ENCODE measurements around the gene ZMYND10.

The ZMYND10 gene

DNA sequence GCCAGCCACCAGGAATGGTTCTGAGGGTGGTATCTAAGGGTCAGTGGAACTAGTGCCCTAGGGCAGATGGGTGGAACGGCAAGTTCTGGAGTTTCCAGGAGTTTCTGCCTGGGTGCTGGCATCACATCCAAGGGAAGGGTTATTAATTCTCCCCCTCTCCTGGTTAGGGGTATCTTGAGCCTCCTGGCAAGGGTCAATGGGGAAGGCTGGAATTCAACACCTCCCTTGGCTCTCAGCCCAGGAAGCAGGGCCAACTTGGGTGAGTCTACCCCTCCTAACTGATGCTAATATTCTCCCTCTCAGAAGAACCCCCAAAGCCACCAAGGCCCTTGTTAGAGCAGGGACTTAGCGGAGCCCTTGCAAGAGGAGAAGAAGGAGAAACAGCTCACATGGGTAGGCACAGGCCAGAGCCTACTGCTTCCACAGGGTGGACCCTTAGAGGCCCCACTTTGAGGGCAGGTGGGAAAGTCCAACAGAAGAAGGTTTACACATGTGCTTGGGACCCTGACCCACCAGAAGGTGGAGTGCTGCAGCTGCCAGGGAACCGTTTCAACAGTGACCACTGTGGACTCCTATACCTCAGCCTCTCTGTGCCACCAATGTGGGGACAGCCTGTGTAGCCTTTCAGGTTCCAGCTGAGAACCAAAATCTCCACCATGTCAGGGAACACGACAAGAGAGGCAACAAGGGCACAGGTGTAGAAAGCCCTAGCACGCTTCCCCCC is 10.5 kb upstream of the ZMYND10 start:
- Histone ChIP-seq H3K4me1 (ENCODE audit: control insufficient read depth, insufficient read depth, low read length, poor library complexity, severe bottlenecking) (peaks cover 21% of the 10 kb centered on the region), H3K9me3 (ENCODE audit: control insufficient read depth, low read length) (no peaks in the 10 kb centered on the region), H3K27ac (ENCODE audit: low read depth, low read length, severe bottlenecking) (no peak overlapping the region), H3K36me3 (ENCODE audit: control insufficient read depth, insufficient read depth, low read length) (peaks cover 51% of the 10 kb centered on the region), H3K4me3 (ENCODE audit: extremely low read depth, insufficient read depth, low read length, poor library complexity, severe bottlenecking) (peak overlapping the region; percentile 3)
- 82 to 100% methylated on average over 3 to 4 of the region's 5 CpGs for WGBS, 2 experiments (ENCODE audit: insufficient coverage in 2 of 2)

DNA sequence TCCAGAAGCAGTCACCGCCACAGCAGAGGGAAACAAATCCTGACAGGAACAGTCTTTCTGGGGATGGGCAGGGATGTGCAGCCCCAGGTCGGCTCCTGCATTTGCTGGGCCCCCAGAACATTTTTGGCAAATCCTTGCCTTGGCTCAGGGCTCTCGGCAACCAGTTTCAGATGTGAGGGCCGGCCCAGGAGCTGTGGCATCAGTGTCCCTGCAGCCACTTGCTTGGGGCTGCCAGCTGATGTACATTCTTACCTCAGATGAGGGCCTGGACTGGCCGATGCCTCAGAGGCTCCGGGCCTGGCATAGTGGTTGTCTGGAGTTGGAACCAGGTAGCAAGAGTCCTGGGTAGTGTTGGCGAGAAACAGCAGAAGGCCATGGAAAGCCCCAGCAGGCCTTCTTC is 9.3 kb upstream of the ZMYND10 start:
- peaks cover 51% of the 10 kb centered on the region for H3K36me3 ChIP-seq (ENCODE audit: control insufficient read depth, insufficient read depth, low read length)
- H3K4me3 ChIP-seq (ENCODE audit: extremely low read depth, insufficient read depth, low read length, poor library complexity, severe bottlenecking): no peak overlapping the region
- peaks cover 21% of the 10 kb centered on the region for H3K4me1 ChIP-seq (ENCODE audit: control insufficient read depth, insufficient read depth, low read length, poor library complexity, severe bottlenecking)
- H3K9me3 ChIP-seq (ENCODE audit: control insufficient read depth, low read length): no peaks in the 10 kb centered on the region
- WGBS, 2 experiments (ENCODE audit: insufficient coverage in 2 of 2): 95 to 98% methylated on average over 6 to 7 of the region's 7 CpGs
- H3K27ac ChIP-seq (ENCODE audit: low read depth, low read length, severe bottlenecking): no peak overlapping the region

DNA sequence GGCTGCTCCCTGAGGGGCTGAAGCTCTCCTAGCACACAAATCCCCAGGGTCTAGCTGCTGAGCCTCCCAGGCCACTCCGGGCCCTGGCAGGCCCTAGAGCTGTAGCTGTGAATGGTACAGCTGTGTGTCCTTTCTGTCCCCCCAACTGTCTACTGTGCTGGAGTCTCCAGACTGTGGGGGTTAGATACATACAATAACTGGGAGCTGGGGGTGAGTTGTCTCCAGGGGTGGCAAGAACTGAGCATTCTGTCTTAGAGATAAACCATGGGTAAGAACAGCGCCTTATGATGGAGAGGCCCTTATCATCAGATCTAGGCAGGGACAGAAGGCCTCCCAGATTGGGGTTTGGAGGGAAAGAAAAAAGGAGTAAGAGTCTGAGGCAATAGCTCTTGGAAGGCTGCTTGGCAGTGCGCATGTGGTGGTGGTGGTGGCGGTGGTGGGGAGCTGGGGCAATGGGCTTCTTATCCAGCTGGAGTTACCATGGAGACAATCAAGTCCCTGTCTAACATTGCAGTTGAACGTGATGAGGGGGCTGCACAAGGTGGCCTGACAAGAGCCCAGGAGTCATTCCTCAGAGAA is 8.7 kb upstream of the ZMYND10 start:
- Histone ChIP-seq H3K4me1 (ENCODE audit: control insufficient read depth, insufficient read depth, low read length, poor library complexity, severe bottlenecking) (peaks cover 21% of the 10 kb centered on the region), H3K27ac (ENCODE audit: low read depth, low read length, severe bottlenecking) (no peak overlapping the region), H3K36me3 (ENCODE audit: control insufficient read depth, insufficient read depth, low read length) (peaks cover 51% of the 10 kb centered on the region), H3K9me3 (ENCODE audit: control insufficient read depth, low read length) (no peaks in the 10 kb centered on the region), H3K4me3 (ENCODE audit: extremely low read depth, insufficient read depth, low read length, poor library complexity, severe bottlenecking) (no peak overlapping the region)
- WGBS, 2 experiments (ENCODE audit: insufficient coverage in 2 of 2): 98% methylated on average over 4 of the region's 5 CpGs

DNA sequence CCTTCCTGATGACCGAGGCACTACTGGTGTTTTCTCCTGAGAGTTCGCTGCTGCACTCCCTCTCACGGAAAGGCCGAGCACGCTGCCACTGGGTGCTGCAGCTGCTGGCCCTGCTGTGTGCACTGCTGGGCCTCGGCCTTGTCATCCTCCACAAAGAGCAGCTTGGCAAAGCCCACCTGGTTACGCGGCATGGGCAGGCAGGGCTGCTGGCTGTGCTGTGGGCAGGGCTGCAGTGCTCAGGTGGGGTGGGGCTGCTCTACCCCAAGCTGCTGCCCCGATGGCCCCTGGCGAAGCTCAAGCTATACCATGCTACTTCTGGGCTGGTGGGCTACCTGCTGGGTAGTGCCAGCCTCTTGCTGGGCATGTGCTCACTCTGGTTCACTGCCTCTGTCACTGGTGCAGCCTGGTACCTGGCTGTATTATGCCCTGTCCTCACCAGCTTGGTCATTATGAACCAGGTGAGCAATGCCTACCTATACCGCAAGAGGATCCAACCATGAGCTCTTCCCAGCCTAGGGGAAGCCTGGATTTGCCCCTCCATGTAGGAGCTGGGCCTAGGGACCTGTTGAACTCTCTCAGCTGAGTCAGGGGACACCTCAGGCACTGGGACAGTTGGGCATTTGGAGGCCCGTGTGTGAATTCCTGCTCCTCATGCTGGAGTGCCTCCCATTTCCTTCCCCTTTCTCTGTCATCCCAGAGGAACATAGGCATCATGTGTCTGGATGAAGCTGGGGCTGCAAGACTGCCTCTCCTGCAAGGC is 7.9 kb upstream of the ZMYND10 start:
- H3K9me3 ChIP-seq (ENCODE audit: control insufficient read depth, low read length): no peaks in the 10 kb centered on the region
- H3K27ac ChIP-seq (ENCODE audit: low read depth, low read length, severe bottlenecking): no peak overlapping the region
- no peak overlapping the region for H3K4me3 ChIP-seq (ENCODE audit: extremely low read depth, insufficient read depth, low read length, poor library complexity, severe bottlenecking)
- peaks cover 57% of the 10 kb centered on the region for H3K36me3 ChIP-seq (ENCODE audit: control insufficient read depth, insufficient read depth, low read length)
- 90 to 92% methylated on average over 11 to 12 of the region's 12 CpGs for WGBS, 2 experiments (ENCODE audit: insufficient coverage in 2 of 2)
- peaks cover 21% of the 10 kb centered on the region for H3K4me1 ChIP-seq (ENCODE audit: control insufficient read depth, insufficient read depth, low read length, poor library complexity, severe bottlenecking)

DNA sequence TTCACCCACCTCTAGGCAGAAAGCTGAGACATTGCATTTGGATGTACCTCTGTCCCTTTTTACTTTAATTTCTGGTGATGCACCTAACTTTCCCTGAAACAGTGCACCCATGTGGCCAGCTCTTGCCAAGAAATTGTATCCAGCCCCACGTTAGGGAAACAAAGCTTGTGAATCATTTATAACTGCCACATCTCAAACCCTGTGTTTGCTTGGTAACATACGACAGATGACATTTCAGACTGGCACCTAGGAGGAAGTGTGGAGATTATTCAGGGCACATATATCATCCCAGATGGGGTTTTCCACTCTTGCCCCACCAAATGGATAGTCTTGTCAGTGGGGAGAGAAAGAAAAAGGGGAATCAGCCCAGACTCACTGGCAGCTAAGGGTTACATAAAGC is 7.2 kb upstream of the ZMYND10 start:
- H3K4me1 ChIP-seq (ENCODE audit: control insufficient read depth, insufficient read depth, low read length, poor library complexity, severe bottlenecking): peaks cover 14% of the 10 kb centered on the region
- H3K36me3 ChIP-seq (ENCODE audit: control insufficient read depth, insufficient read depth, low read length): peaks cover 58% of the 10 kb centered on the region
- WGBS, 2 experiments (ENCODE audit: insufficient coverage in 2 of 2): 43 to 88% methylated on average over 1 of the region's 2 CpGs
- H3K27ac ChIP-seq (ENCODE audit: low read depth, low read length, severe bottlenecking): no peak overlapping the region
- no peak overlapping the region for H3K4me3 ChIP-seq (ENCODE audit: extremely low read depth, insufficient read depth, low read length, poor library complexity, severe bottlenecking)
- no peaks in the 10 kb centered on the region for H3K9me3 ChIP-seq (ENCODE audit: control insufficient read depth, low read length)

DNA sequence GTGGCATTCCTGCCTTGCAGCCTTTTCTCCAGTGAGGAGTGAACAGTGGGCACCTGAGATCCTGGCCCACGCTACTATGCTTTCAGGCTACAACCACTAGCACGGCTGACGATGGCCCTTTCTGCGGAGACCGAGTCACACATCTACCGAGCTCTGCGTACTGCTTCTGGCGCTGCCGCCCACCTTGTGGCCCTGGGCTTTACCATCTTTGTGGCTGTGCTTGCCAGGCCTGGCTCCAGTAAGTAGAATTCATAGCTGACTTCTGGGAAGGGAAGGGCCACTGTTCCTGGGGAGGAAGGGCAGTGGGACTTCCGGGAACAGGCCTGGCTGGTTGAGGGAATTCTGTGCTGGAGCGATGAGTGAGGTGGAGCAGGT is 5.8 kb upstream of the ZMYND10 start:
- no peaks in the 10 kb centered on the region for H3K4me1 ChIP-seq (ENCODE audit: control insufficient read depth, insufficient read depth, low read length, poor library complexity, severe bottlenecking)
- H3K36me3 ChIP-seq (ENCODE audit: control insufficient read depth, insufficient read depth, low read length): peaks cover 46% of the 10 kb centered on the region
- H3K9me3 ChIP-seq (ENCODE audit: control insufficient read depth, low read length): no peaks in the 10 kb centered on the region
- H3K4me3 ChIP-seq (ENCODE audit: extremely low read depth, insufficient read depth, low read length, poor library complexity, severe bottlenecking): peak overlapping the region; percentile 71
- WGBS, 2 experiments (ENCODE audit: insufficient coverage in 2 of 2): 78 to 83% methylated on average over 9 to 11 of the region's 11 CpGs
- H3K27ac ChIP-seq (ENCODE audit: low read depth, low read length, severe bottlenecking): no peak overlapping the region

DNA sequence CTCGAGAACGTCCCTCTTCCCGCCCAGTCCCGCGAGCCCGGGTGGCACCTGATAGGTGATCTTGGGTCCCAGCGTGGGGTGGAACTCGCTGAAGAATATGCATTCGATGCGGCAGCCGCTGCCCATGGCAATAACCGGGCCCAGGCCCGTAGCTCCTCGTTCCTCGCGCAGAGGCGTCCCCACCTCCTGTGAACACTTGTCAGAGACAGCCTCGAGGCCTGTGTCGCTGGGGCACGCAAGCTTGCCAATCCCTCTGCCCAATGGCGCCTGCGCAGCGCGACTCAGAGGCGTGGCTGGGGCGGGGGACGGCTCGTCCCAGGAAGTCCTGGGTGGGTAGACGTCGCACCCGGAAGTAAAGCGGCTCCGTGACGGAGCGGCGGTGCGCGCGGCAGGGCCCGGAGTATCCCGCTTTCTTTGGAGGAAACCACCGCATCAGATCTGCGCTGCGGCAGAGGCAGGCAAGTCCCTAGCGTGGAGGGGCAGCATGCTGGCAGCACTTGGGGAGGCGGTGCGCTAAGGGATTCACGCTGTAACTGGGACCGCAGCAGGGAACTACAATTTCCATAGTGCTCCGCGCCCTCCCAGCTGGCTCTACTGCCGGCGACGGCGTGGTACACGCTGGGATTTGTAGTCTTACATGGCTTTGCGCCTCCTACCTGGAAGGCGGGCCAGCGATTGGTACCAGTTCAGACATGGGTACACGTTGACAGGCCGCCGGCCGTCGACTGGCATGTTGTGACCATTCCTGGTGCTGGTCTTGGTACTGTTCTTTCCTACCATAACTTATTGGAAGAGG is 5.2 kb upstream of the ZMYND10 start, which contains the start of the genes CYB561D2 and NPRL2:
TSS of gene CYB561D2 (plus strand) at position 336 of the 796 bp plus-strand sequence. CDS start 572 bp downstream, outside the sequence.
TSS of gene NPRL2 (minus strand) at position 249 of the 796 bp plus-strand sequence. CDS start at position 126, 123 bp downstream.
- peak within 1 kb of the TSS; percentile 71 for H3K4me3 ChIP-seq (ENCODE audit: extremely low read depth, insufficient read depth, low read length, poor library complexity, severe bottlenecking)
- 3% methylated on average over 64 of the region's 64 CpGs for WGBS, 2 experiments (ENCODE audit: insufficient coverage in 2 of 2)
- H3K9me3 ChIP-seq (ENCODE audit: control insufficient read depth, low read length): no peaks in the 10 kb centered on the region
- peaks cover 41% of the 10 kb centered on the region for H3K36me3 ChIP-seq (ENCODE audit: control insufficient read depth, insufficient read depth, low read length)
- H3K27ac ChIP-seq (ENCODE audit: low read depth, low read length, severe bottlenecking): peak within 1 kb of the TSS; percentile 75
- no peaks in the 10 kb centered on the region for H3K4me1 ChIP-seq (ENCODE audit: control insufficient read depth, insufficient read depth, low read length, poor library complexity, severe bottlenecking)

DNA sequence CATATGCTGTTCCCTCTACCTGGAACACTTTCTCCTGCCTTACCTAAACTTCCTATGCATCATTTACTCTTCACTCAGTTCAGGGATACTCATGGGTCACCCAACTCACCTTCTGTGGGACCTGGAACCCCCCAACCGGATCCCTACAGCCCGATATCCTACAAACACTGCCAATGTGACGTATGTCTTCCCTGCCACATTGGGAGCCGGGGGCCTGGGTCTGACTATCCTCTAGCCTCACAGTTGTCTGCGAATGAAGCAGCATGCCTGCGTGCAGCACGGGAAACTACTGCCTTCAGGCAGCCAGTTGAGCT is 4.6 kb upstream of the ZMYND10 start:
- peak overlapping the region; percentile 71 for H3K4me3 ChIP-seq (ENCODE audit: extremely low read depth, insufficient read depth, low read length, poor library complexity, severe bottlenecking)
- peaks cover 3% of the 10 kb centered on the region for H3K4me1 ChIP-seq (ENCODE audit: control insufficient read depth, insufficient read depth, low read length, poor library complexity, severe bottlenecking)
- 57 to 59% methylated on average over 7 of the region's 7 CpGs for WGBS, 2 experiments (ENCODE audit: insufficient coverage in 2 of 2)
- peaks cover 35% of the 10 kb centered on the region for H3K36me3 ChIP-seq (ENCODE audit: control insufficient read depth, insufficient read depth, low read length)
- no peaks in the 10 kb centered on the region for H3K9me3 ChIP-seq (ENCODE audit: control insufficient read depth, low read length)
- no peak overlapping the region for H3K27ac ChIP-seq (ENCODE audit: low read depth, low read length, severe bottlenecking)

DNA sequence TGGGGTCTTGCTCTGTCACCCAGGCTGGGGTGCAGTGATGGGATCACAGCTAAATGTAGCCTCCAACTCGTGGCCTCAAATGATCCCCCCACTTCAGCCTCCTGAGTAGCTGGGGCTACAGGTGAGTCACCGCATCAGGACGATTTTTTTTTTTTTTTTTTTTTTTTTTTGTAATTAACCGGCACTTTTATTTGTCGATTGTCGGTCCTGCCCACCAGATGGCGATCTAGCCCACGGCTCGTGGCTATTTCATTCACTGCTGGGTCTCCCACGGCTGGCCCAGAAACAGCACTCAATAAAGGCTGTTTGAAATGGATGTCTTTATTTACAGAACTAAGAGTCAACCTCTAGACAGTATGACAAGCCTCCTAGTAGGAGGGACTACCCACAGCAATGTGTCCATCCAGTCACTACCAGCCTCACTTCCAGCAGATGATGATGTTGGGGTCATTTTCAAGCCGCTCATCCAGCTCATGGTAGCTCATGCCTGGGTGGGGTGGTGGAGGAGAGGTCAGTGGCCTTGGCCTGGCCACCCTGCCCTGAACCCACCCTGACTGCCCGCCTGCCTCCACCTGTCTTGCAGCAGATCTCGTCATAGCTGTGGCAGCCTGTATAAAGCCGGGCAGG is 1.8 kb upstream of the ZMYND10 start:
- H3K4me3 ChIP-seq (ENCODE audit: extremely low read depth, insufficient read depth, low read length, poor library complexity, severe bottlenecking): no peak overlapping the region

DNA sequence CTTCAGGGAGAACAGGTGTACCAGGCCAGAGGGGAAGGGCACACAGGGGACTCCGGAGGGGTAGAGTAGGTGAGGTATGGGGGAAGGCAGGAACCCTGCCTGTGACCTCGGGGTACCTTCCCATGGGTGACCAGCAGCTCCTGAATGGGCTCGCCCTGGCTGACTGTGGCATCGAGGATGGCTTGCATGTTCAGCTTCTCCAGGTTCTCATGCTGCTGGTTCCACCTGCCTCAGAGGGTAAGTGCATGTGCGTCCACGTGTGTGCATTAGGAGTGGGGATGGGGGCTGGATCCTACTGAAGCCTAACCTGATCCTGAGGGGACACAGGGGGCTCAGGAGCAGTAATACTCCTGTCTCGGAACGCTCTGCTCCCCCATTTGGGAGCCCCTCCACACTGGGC is 524 bp downstream of the ZMYND10 start:
- Histone ChIP-seq H3K36me3 (ENCODE audit: control insufficient read depth, insufficient read depth, low read length) (peaks cover 13% of the 10 kb centered on the region), H3K27ac (ENCODE audit: low read depth, low read length, severe bottlenecking) (no peak overlapping the region), H3K4me3 (ENCODE audit: extremely low read depth, insufficient read depth, low read length, poor library complexity, severe bottlenecking) (peak overlapping the region; percentile 31), H3K4me1 (ENCODE audit: control insufficient read depth, insufficient read depth, low read length, poor library complexity, severe bottlenecking) (peaks cover 6% of the 10 kb centered on the region), H3K9me3 (ENCODE audit: control insufficient read depth, low read length) (no peaks in the 10 kb centered on the region)
- 57 to 76% methylated on average over 8 of the region's 8 CpGs for WGBS, 2 experiments (ENCODE audit: insufficient coverage in 2 of 2)

More for the DNA sequence above, 1.8 kb upstream of the ZMYND10 start:
- peaks cover 13% of the 10 kb centered on the region for H3K36me3 ChIP-seq (ENCODE audit: control insufficient read depth, insufficient read depth, low read length)
- no peaks in the 10 kb centered on the region for H3K9me3 ChIP-seq (ENCODE audit: control insufficient read depth, low read length)
- no peak overlapping the region for H3K27ac ChIP-seq (ENCODE audit: low read depth, low read length, severe bottlenecking)
- H3K4me1 ChIP-seq (ENCODE audit: control insufficient read depth, insufficient read depth, low read length, poor library complexity, severe bottlenecking): peaks cover 6% of the 10 kb centered on the region
- 68 to 88% methylated on average over 4 to 5 of the region's 14 CpGs for WGBS, 2 experiments (ENCODE audit: insufficient coverage in 2 of 2)

All from mesodermal cell (in vitro differentiated cells).